Activated CD4-positive, alpha-beta T cell treated with anti-CD3 and anti-CD28 coated beads, Interleukin-2, amount 50 U/mL, for 4 hours (primary cell): ENCODE data around the gene NUDT17.
A peak's percentile ranks its signal among the peaks of the same experiment; 100 is the strongest.
"Not testable (repeated sequence)": the region's sequence is repeated elsewhere in the genome, so short reads cannot be mapped to it uniquely, and the experiment has no call there.

Experiments
- DNase-seq, 2 experiments: peaks; one replicate each; pipeline ENCODE4 v3.0.0-alpha.2; 2020

NUDT17 gene, protein sequence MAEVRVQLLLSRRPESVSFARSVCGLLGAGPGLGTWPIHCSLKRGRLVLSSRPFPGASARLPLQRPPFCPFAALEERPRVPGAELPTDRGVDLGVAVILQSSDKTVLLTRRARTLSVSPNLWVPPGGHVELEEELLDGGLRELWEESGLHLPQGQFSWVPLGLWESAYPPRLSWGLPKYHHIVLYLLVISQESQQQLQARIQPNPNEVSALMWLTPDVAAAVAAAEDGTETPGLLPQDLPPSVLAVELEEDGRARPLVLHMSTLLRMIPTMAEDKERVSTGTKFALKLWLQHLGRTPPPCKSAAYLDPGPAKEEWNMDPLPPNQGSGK

DNA sequence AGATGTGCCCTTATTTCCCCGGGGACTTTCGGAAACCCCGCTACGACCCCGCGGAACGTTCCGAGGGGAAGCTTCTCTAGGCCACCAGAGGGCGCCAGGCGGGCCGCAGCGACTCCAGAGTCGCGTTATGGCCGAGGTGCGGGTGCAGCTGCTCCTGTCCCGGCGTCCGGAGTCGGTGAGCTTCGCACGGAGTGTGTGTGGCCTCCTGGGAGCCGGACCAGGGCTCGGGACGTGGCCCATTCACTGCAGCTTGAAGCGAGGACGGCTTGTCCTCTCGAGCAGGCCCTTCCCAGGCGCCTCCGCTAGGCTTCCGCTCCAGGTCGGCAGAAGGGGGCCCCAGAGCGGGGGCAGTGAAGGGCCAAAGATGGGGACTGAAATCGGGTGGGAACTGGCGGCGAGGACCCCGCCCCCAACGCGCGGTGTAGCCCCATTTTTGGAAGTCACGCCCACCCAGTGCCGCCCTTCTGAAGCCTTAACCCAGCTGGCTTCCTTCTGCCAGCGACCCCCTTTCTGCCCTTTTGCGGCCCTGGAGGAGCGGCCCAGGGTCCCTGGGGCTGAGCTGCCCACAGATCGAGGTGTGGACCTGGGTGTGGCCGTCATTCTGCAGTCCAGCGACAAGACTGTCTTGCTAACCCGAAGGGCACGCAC is at the start of gene NUDT17:
TSS of gene NUDT17 (plus strand) at position 117 of the 648 bp plus-strand sequence. CDS start at position 128, 11 bp downstream.
- DNase-seq: peak; percentile 69 to 70

DNA sequence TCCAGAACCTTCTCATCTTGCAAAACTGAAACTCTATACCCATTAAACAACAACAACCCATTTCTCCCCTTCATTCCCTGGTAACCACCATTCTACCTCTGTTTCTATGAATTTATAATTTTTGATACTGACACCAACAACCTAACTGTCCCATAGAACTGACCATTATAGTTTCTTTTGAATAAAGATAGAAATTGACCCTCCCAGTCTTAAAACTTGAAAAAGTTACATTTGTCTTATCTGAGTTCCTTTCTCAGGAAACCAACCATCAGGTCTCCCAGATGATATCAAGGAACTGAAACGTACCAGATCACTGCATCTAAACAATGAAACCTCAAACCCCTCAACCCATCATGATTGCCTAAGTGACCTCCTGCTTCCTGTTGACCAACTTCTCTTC is 48.7 kb upstream of the NUDT17 start:
- no peak for DNase-seq

DNA sequence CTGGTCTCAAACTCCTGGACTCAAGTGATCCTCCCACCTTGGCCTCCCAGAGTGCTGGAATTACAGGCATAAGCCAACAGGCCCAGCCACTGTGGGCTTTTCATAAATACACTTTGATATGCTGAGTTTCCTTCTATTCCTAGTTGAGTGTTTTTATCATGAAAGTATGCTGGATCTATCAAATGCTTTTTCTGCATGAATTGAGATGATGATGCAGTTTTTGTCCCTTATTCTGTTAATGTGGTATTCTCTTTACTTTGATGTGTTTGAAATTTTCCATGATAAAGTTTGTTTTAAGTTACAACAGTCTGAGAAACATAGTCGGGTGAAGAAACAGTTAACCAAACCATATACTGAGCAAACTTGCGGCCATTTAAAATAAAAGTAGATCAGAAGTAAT is 45.6 kb upstream of the NUDT17 start:
- no peak for DNase-seq

- DNase-seq: no peak
Observed at GRCh38 chr1:145804235-145805045, 41.0 kb upstream of the NUDT17 start.

DNA sequence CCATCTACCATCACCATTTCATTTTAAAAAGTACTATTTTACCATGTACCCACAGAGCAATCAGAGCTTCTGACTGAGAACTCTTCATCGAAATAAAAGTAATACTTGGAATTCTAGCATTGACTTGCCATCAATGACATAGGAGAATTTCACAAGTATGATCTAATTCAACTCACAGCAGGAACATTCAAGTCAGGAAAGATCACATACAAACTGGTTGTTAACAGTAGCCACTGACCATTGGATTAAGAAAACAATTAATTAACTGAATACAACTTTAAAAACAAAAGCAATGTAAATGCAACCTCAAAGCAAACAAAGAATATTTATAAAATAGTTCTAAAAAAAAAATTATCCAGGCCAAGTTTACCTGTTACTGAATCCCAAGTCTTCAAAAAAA is 40.4 kb upstream of the NUDT17 start:
- no peak for DNase-seq

DNA sequence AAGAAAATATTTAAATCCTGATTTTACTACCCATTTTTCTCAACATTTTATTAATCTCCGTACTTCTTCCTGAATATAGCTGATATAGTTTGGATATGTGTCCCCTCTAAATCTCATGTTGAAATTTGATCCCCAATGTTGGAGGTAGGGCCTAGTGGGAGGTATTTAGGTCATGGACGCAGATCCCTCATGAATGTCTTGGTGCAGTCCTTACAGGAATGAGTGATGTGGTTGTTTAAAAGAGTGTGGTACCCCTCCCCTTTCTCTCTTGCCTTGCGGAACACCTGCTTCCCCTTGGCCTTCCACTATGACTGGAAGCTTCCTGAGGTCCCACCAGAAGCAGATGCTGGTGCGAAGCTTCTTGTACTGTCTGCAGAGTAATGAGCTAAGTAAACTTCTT is 39.0 kb upstream of the NUDT17 start:
- no peak for DNase-seq

GRCh38 chr1:145806844-145807243 is 38.6 kb upstream of the NUDT17 start:
- no peak for DNase-seq

GRCh38 chr1:145812977-145813810 is 32.2 kb upstream of the NUDT17 start:
- DNase-seq: not testable (repeated sequence)

GRCh38 chr1:145818095-145818494 is 27.3 kb upstream of the NUDT17 start:
- not testable (repeated sequence) for DNase-seq

GRCh38 chr1:145822779-145823331 is 22.6 kb upstream of the NUDT17 start:
- DNase-seq: not testable (repeated sequence)

DNA sequence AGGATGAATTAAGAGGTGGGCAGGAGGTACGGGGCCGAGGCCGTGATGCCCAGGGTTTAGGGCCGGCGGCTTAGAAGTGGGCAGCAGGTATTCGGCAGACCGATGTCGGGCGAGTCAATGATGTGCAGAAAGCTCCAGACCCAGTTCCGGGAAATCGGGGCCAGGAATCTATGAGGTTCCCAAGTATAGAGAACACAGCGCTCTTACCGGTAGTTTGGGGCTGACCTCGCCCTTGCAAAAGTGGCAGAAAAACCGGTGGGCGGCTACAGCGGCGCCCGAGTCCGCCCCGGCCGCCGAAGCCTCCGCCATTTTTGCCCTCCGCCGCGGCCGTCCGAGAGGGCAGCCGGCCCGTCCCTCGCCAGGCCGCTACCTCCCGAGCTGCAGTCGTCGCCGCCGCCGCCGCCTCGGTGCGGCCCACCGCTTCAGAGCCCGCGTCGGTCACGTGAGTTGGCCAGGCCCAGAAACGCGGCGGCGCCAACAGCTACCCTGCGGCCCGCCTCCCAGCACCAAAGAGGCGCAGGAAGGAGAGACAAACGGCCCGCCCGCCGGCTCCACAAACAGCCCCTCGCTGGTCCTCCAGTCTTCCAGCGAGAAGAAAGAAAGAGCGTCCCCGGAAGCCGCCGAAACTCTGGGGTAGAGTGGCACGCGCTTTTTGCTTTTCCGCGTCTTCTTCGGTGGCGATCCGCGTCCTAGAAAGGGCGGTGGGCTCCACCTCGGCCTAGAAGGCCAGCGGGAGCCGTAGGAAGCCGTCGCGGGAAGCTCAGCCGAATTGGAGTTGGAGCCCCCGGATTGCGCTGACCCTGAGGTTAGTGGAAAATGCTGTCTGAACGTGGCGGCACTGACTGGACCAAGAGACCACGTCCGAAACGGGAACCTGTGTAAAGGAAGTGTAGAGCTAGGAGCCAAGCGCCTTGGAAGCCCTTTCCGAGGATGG is 21.6 kb upstream of the NUDT17 start, which contains the start of the genes POLR3C and RNF115:
TSS of gene POLR3C (plus strand) at position 636 of the 934 bp plus-strand sequence. CDS start 1,577 bp downstream, outside the sequence.
TSS of gene RNF115 (minus strand) at position 531 of the 934 bp plus-strand sequence. CDS start at position 309, 222 bp downstream.
- DNase-seq: peak; percentile 78 to 81

- no peak for DNase-seq
Observed at GRCh38 chr1:145824499-145824842, 21.0 kb upstream of the NUDT17 start.

GRCh38 chr1:145826030-145826429 is 19.4 kb upstream of the NUDT17 start:
- DNase-seq: no peak

- DNase-seq: no peak
Observed at GRCh38 chr1:145827966-145828365, 17.5 kb upstream of the NUDT17 start.

DNA sequence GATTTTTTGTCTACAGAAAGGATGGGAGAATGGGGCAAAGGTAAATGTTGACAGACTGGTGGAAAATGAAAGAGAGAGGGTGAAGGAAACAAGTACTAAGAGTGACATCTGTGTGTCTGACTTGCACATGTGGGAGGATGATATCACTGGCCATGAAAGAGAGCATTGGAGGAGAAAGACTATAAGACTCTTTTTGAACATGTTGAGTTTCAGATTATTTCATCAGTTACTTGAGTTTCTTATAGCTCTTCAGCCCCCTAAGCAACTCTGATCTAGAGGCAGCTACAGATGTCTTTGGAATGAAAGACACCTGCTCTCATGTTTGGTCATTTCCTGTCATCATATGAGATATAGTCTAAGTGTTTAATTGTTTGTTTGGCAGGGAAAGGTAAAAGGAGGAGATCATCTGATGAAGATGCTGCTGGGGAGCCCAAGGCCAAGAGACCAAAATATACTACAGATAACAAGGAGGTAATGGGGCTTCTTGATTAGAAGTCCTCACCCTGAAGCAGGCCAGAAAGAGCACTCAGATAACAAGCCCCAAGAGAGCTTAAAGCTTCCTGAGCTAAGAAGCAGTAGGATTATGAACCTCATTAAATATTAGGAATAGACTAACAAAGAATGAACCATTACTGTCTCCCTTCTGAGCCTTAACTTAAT is 16.9 kb upstream of the NUDT17 start:
- DNase-seq: no peak

- not testable (repeated sequence) for DNase-seq
Observed at GRCh38 chr1:145830810-145831209, 14.6 kb upstream of the NUDT17 start.

DNA sequence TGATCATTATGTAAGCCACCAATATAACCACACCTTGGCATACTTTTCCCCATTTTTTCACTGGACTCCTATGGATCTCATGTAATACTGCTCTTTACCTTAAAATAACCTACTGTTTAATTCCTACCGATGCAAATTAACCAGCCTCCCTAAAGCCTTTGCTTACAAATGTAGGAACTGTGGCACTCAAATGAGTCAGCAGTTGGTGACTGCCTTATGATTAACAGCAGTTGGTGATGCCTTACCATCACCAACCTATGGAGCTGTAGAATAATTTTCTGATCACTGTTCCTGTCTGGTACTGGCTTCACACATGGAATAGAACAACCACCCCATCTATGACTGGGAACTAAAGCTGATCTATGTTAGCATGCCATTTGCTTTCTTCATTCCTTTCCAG is 7.8 kb upstream of the NUDT17 start:
- DNase-seq: no peak

DNA sequence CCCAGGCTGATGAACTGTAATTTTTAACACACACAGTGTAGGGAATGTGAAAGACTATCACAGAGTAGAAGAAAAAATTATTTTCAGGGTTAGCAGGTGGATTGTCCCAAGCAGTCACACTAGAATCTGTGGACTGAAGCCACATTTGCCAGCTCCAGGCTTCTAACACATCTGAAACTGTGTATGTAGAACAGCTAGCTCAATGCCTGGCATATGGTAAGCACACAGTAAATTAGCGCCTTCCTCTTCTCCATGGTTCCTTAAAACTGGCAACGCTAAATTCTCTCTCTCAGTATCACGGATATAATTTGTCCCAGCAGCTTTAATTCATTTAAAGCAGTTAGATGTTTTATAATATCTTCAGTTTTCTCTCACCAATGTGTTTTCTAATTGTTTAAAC is 2.4 kb upstream of the NUDT17 start:
- DNase-seq: no peak

DNA sequence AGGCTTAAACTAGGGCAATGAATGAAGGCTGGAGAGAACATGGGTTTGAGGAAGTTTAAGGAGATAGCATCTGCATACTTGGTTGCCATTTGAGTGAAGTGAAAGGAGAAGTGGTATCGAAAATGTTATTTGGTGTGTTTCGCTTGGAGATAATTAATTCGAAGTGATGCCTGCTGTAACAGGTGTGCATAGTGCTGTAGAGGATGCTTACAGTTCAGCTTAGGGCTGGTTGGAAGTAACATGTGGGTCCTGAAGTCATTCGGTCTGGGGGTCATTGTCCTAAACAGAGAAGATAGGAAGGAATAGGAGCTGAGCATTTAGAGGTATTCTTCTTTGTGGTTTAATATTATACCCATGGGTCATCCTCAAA is 301 bp upstream of the NUDT17 start:
- no peak for DNase-seq

- no peak for DNase-seq
Observed at GRCh38 chr1:145846201-145846612, 777 bp downstream of the NUDT17 start.
